Psoas muscle (tissue), 8 donors: ENCODE data around the gene PIAS4. TPM values are rescaled to one million over a fixed set of nuclear protein-coding genes. Genes with fewer than 3 reads are reported as not detected.

ENCODE experiments used
- ATAC-seq, 4 donors: fragments of 200-7000 bp; cut with Tn5 transposase; one replicate each; pipeline ENCODE4 v1.9.1; 2020; ENCODE audit warnings: moderate library complexity in 3 of 4, mild to moderate bottlenecking in 2 of 4
- DNase-seq, 2 donors: peaks; one replicate each; pipeline ENCODE4 v3.0.0-alpha.2; 2020
- H3K27ac ChIP-seq: fragments of 200-600 bp; one replicate; pipeline ENCODE4 v1.8.0; 2022
- H3K27me3 ChIP-seq, 3 donors: fragments of 200-600 bp in 1 of 3; one replicate each; pipeline versions ENCODE4 v1.6.1 to v1.8.0; 2013 to 2022; ENCODE audit warnings: low read length in 2 of 3, mild to moderate bottlenecking in 2 of 3, moderate library complexity in 1 of 3; ENCODE audit not compliant: insufficient read depth in 3 of 3
- H3K36me3 ChIP-seq, 2 donors: fragments of 200-600 bp in 1 of 2; one replicate each; pipeline versions ENCODE4 v1.6.1 to v1.8.0; 2013 to 2022; ENCODE audit warnings: low read depth in 1 of 2, mild to moderate bottlenecking in 1 of 2, moderate library complexity in 1 of 2; ENCODE audit not compliant: insufficient read depth in 1 of 2
- H3K4me1 ChIP-seq: fragments of 200-600 bp; one replicate; pipeline ENCODE4 v1.8.0; 2022
- H3K4me3 ChIP-seq: fragments of 200-600 bp; one replicate; pipeline ENCODE4 v1.8.0; 2022; ENCODE audit warnings: mild to moderate bottlenecking
- H3K9me3 ChIP-seq: fragments of 200-600 bp; one replicate; pipeline ENCODE4 v1.8.0; 2022
- CTCF ChIP-seq: fragments of 200-600 bp; IDR thresholded peaks from one replicate; pipeline ENCODE4 v1.8.0; 2022; ENCODE audit warnings: antibody characterized with exemption
- WGBS, 3 donors: extraction: QIAGEN DNeasy Blood & Tissue Kit; methylation state at CpG; one replicate each; pipeline versions ENCODE4 v1.1.6 to v1.1.7; 2013; 5-methylcytosine and 5-hydroxymethylcytosine counted together
- intact Hi-C, 2 donors: fragments of 100-400 bp; cut with DNase I; formaldehyde crosslinking; loops; one replicate each; pipeline versions ENCODE4 v1.11.0 to v1.14.2; 2022
- polyA plus RNA-seq, 3 donors: library from polyadenylated mRNA; stranded (reverse); fragments of 200-250 nt; gene quantifications; one replicate each; pipeline ENCODE4 v1.2.3, GENCODE V29; 2013
- total RNA-seq, 4 donors: library from RNA; stranded (reverse); fragmentation: NEBNext Ultra II Directional in 2 of 4; extraction: Animal tissue kit (Norgen Biotek cat#: 25700) in 2 of 4; gene quantifications; one replicate each; pipeline versions ENCODE4 v1.2.1 to v1.2.4, GENCODE V29; 2021 to 2023
- donor health status: healthy with polysubstance abuse.
- donor health status: DM: no; HTN: no; CAD: no; lungs with moderate emphysema.
- donor health status: Bipolar disorder and iron deficiency.
- donor health status: healthy.
- donor health status: DM: yes; HTN: yes; CAD: no.
- donor health status: DM: no; HTN: no; CAD: no.
- donor health status: DM: no; HTN: no; CAD: no.
- donor health status: DM: yes; HTN: yes; CAD: no.

PIAS4 gene
- total and polyA plus RNA-seq, 7 donors: 12.7 to 27.2 (median 15.1) TPM

DNA sequence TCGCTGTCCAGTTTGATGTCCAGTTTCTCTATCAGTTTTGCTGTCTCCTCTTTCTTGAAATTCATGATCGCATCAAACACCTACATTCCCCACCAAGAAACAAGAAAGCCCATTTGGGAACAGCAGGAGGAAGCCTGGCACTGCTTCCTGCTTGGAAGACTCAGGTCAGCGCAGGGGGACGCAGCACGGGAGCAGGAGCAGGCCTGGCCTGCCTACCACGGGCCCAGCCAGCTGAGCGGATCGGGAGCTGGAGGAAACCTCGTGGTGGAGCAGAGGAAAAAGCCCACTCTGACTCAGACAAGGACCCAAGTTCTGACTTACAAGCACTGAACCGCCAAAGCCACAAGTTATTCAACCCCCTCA, 26.2 kb upstream of the PIAS4 start:
- DNase-seq (no peak), ATAC-seq (no peak)
- peaks cover 33% of the 10 kb centered on the region for H3K4me1 ChIP-seq
- no peak overlapping the region for H3K4me3 ChIP-seq
- peaks cover 40 to 83% of the 10 kb centered on the region in 2 donors for H3K36me3 ChIP-seq
- TF ChIP-seq CTCF: no peak
- 86 to 90% (median 87%) methylated on average over 10 of the region's 10 CpGs for WGBS, 3 donors
- no peaks in the 10 kb centered on the region for H3K27me3 ChIP-seq
- H3K9me3 ChIP-seq: no peaks in the 10 kb centered on the region
- intact Hi-C loops: loop anchor here in 1 of 2 donors (5.0 to 10.0 kb wide), 2 partner anchors 81 to 223 kb away; no protein-coding TSS in a partner anchor
- H3K27ac ChIP-seq: peak overlapping the region; percentile 21

- WGBS, 3 donors: 80 to 81% (median 80%) methylated on average over 39 of the region's 39 CpGs
- Histone ChIP-seq H3K27ac (peak overlapping the region; percentile 95), H3K27me3 (no peaks in the 10 kb centered on the region), H3K4me3 (peak overlapping the region; percentile 91), H3K9me3 (no peaks in the 10 kb centered on the region), H3K4me1 (peaks cover 37% of the 10 kb centered on the region), H3K36me3 (peaks cover 40 to 76% of the 10 kb centered on the region in 2 donors)
- intact Hi-C loops: loop anchor here in 1 of 2 donors (5.0 to 10.0 kb wide), 2 partner anchors 80 to 223 kb away; no protein-coding TSS in a partner anchor
- ATAC-seq: no peak
- no peak for TF ChIP-seq CTCF
- peak in 1 of 2 donors; percentile 24 for DNase-seq
These were observed 25.5 kb upstream of the PIAS4 start for GRCh38 chr19:3981736-3982681.

DNA sequence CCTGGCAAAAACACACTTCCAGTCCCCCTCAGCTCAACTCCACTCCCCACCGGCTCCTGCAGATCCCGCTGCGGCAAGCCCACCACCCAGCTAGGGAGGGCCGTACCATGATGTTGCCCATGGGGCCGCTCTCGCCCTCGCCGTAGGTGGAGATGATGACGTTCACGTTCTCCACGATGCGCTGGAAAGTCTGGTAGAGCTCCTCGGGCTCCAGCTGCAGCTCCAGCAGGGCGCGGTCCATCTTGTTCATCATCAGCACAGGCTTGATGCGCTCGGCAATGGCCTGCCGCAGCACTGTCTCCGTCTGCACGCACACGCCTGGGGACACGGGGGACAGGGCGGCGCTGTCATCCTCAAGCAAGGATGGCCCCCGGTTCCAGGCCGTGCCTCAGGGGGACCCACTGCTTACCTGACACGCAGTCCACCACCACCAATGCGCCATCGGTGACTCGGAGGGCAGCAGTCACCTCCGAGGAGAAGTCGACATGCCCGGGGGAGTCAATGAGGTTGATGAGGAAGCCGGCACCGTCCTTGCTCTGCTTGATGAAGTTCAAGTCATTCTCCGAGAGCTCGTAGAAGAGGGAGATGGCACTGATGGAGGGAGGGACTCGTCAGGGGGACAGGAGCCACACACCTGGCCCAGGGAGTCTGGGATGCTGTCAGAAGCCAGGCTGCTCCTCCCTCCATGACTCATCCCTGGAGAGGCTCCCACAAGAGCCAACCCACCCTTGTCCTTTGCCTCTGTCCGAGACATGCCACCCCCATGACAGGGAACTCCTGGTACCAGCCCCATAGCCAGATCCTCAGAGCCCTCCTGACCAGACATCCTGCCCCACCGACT, 24.6 kb upstream of the PIAS4 start:
- TF ChIP-seq CTCF: no peak
- Histone ChIP-seq H3K36me3 (peaks cover 34 to 67% of the 10 kb centered on the region in 2 donors), H3K27me3 (no peaks in the 10 kb centered on the region), H3K9me3 (no peaks in the 10 kb centered on the region), H3K4me1 (peaks cover 44% of the 10 kb centered on the region), H3K4me3 (peak overlapping the region; percentile 91), H3K27ac (peak overlapping the region; percentile 95)
- ATAC-seq (peak; percentile 59 to 65 (median 62)), DNase-seq (peak; percentile 63 to 82)
- 79 to 82% (median 81%) methylated on average over 40 of the region's 40 CpGs for WGBS, 3 donors
- intact Hi-C loops: loop anchor here in 1 of 2 donors (5.0 to 10.0 kb wide), 2 partner anchors 79 to 222 kb away; no protein-coding TSS in a partner anchor

DNA sequence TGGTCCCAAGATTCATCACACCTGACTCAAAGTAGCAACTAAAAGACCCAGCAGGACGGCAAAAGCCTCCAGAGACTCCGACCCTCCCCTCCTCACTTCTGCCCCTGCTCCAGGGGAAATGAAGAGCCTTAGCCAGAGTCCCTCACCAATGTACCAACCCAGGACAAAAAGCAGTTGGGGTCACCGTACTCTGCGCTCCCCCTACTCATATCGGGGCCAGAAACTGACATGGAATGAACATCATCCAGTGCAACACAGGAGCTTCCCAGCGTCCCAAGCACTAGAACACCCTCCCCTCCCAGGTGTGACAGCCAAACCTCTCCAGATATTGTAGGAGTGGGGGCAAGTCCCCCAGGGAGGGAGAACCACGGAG, 24.0 kb upstream of the PIAS4 start:
- Histone ChIP-seq H3K4me3 (peak overlapping the region; percentile 91), H3K9me3 (no peaks in the 10 kb centered on the region), H3K27me3 (no peaks in the 10 kb centered on the region), H3K4me1 (peaks cover 44% of the 10 kb centered on the region), H3K27ac (peak overlapping the region; percentile 95), H3K36me3 (peaks cover 30 to 61% of the 10 kb centered on the region in 2 donors)
- DNase-seq (no peak), ATAC-seq (no peak)
- intact Hi-C loops: loop anchor here in 1 of 2 donors (5.0 to 10.0 kb wide), 2 partner anchors 79 to 221 kb away; no protein-coding TSS in a partner anchor
- no peak for TF ChIP-seq CTCF
- WGBS, 3 donors: 62 to 69% (median 63%) methylated on average over 7 of the region's 7 CpGs
